Loucy (cell line): ENCODE measurements around the gene CNP.

Experiments used
- H2AFZ ChIP-seq: fragments of 200-600 bp; sonication (generic); 2 replicates; pipeline ENCODE4 v1.6.0; 2016; ENCODE audit warnings: antibody characterized with exemption, mild to moderate bottlenecking, low read length, moderate library complexity
- H3F3A ChIP-seq: fragments of 200-600 bp; 2 replicates; pipeline ENCODE4 v1.6.0; 2016; ENCODE audit warnings: antibody characterized with exemption, low read depth, mild to moderate bottlenecking
- H3K27me3 ChIP-seq: fragments of 200-600 bp; sonication (generic); 2 replicates; pipeline ENCODE4 v1.6.1; 2014; ENCODE audit warnings: low read length, mild to moderate bottlenecking; ENCODE audit not compliant: insufficient read depth, poor library complexity, severe bottlenecking
- H3K36me3 ChIP-seq: fragments of 200-600 bp; sonication (generic); 2 replicates; pipeline ENCODE4 v1.6.1; 2016; ENCODE audit warnings: low read length; ENCODE audit not compliant: insufficient read depth
- H3K4me1 ChIP-seq: fragments of 200-600 bp; sonication (generic); 2 replicates; pipeline ENCODE4 v1.5.1; 2014; ENCODE audit warnings: low read length, mild to moderate bottlenecking; ENCODE audit not compliant: insufficient read depth, poor library complexity, severe bottlenecking
- H3K4me2 ChIP-seq: fragments of 200-600 bp; sonication (generic); 2 replicates; pipeline ENCODE4 v1.6.0; 2014; ENCODE audit warnings: antibody characterized with exemption, low read length, low read depth, mild to moderate bottlenecking; ENCODE audit not compliant: poor library complexity, severe bottlenecking
- H3K4me3 ChIP-seq: fragments of 200-600 bp; sonication (generic); 2 replicates; pipeline ENCODE4 v1.5.1; 2014; ENCODE audit warnings: low read length, mild to moderate bottlenecking, mixed read lengths; ENCODE audit not compliant: poor library complexity, severe bottlenecking
- H3K79me2 ChIP-seq: fragments of 200-600 bp; sonication (generic); 2 replicates; pipeline ENCODE4 v1.6.1; 2014; ENCODE audit warnings: low read length; ENCODE audit not compliant: insufficient read depth
- H3K9ac ChIP-seq: fragments of 200-600 bp; sonication (generic); 2 replicates; pipeline ENCODE4 v1.6.0; 2014; ENCODE audit warnings: mild to moderate bottlenecking, low read depth, low read length, moderate library complexity; ENCODE audit not compliant: poor library complexity, severe bottlenecking
- H3K9me2 ChIP-seq: fragments of 200-600 bp; sonication (generic); replicated peaks from 2 replicates; pipeline ENCODE4 v1.6.1; 2016; ENCODE audit warnings: low read depth, low read length, mixed read lengths
- H3K9me3 ChIP-seq: fragments of 200-600 bp; sonication (generic); 2 replicates; pipeline ENCODE4 v1.6.1; 2014; ENCODE audit warnings: mild to moderate bottlenecking, antibody characterized with exemption, low read length, low read depth; ENCODE audit not compliant: insufficient read depth
- H4K20me1 ChIP-seq: fragments of 200-600 bp; sonication (generic); 2 replicates; pipeline ENCODE4 v1.6.0; 2014; ENCODE audit warnings: antibody characterized with exemption, low read length, mild to moderate bottlenecking; ENCODE audit not compliant: insufficient read depth, poor library complexity, severe bottlenecking
- EZH2phosphoT487 ChIP-seq: fragments of 200-600 bp; IDR thresholded peaks from 2 replicates; pipeline ENCODE4 v1.6.1; 2018; ENCODE audit warnings: antibody characterized with exemption, mild to moderate bottlenecking, moderate library complexity, borderline replicate concordance
- TF ChIP-seq, protein P1 (sequence below): fragments of 200-600 bp; sonication (generic); conservative IDR thresholded peaks from 2 replicates; pipeline ENCODE4 v1.5.1; 2014; ENCODE audit warnings: mild to moderate bottlenecking, antibody characterized with exemption, low read length

The CNP gene

DNA sequence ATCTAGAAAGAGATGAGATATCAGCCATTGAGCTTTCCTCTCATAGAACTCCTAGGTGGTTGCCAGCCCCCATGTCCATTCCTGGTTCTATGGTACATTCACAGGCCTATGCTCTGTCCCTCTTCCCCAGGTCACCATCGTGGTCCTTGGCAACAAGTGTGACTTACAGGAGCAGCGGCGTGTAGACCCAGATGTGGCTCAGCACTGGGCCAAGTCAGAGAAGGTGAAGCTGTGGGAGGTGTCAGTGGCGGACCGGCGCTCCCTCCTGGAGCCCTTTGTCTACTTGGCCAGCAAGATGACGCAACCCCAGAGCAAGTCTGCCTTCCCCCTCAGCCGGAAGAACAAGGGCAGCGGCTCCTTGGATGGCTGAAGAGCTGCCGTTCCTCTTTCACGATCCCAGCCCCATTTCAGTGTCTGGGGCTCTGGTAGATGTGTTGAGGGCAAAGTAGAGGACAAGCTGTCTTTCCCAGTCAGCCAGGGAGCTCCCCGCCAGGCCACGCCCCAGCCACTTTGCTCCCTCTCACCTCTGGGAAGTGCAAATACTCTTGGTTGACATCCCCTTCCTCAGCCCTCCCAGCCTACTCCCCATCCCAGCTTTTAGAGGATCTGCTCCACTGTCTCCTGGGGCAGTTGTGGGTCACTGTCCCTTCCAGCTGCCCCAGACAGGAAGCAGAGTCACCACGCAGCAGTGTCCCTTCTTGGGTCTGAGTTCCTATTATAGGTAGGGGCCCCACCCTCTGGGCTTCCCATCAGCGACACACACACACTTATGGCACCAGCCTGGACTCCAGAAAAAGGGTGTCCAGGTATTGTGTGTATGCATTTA is 57.1 kb downstream of the CNP start:
- Histone ChIP-seq H3F3A (no peaks in the 10 kb centered on the region), H3K9ac (no peak overlapping the region), H3K36me3 (peaks cover 6% of the 10 kb centered on the region; the same call in 1 of the 2 replicates), H2AFZ (no peak overlapping the region), H3K4me3 (no peak overlapping the region), H3K9me2 (no peaks in the 10 kb centered on the region), H3K9me3 (no peaks in the 10 kb centered on the region), H3K27me3 (no peaks in the 10 kb centered on the region), H3K79me2 (peaks cover 20% of the 10 kb centered on the region), H3K4me1 (peaks cover 22% of the 10 kb centered on the region), H3K4me2 (no peak overlapping the region), H4K20me1 (no peaks in the 10 kb centered on the region)
- TF ChIP-seq, protein P1, sequence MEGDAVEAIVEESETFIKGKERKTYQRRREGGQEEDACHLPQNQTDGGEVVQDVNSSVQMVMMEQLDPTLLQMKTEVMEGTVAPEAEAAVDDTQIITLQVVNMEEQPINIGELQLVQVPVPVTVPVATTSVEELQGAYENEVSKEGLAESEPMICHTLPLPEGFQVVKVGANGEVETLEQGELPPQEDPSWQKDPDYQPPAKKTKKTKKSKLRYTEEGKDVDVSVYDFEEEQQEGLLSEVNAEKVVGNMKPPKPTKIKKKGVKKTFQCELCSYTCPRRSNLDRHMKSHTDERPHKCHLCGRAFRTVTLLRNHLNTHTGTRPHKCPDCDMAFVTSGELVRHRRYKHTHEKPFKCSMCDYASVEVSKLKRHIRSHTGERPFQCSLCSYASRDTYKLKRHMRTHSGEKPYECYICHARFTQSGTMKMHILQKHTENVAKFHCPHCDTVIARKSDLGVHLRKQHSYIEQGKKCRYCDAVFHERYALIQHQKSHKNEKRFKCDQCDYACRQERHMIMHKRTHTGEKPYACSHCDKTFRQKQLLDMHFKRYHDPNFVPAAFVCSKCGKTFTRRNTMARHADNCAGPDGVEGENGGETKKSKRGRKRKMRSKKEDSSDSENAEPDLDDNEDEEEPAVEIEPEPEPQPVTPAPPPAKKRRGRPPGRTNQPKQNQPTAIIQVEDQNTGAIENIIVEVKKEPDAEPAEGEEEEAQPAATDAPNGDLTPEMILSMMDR, result no peak
- TF ChIP-seq EZH2phosphoT487, result no peak

DNA sequence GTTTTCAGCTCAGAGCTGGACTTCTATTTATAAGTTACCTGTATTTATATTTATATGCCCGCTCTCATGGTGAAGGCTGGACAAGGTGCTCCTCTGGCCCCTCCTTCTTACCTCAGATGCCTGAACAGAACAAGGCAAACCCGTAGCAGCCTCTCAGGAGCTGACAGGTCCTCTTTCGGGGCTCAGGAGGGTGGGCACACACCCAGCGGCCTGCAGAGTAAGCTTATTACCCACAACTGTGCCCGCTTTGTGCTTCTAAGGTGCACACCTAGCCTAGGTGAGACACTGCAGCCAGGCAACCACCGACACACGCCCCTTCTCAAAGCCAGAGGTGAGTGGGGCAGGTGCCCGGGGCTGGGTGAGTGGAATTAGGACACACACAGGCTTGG is 58.6 kb downstream of the CNP start:
- H2AFZ ChIP-seq, result no peak overlapping the region
- no peaks in the 10 kb centered on the region for H3K27me3 ChIP-seq
- peaks cover 17% of the 10 kb centered on the region for H3K79me2 ChIP-seq
- TF ChIP-seq, protein P1, result no peak
- no peak for TF ChIP-seq EZH2phosphoT487
- H3K4me2 ChIP-seq, result peak overlapping the region; percentile 16
- H3K36me3 ChIP-seq, result peaks cover 6% of the 10 kb centered on the region; the same call in 1 of the 2 replicates
- no peaks in the 10 kb centered on the region for H3F3A ChIP-seq
- no peaks in the 10 kb centered on the region for H4K20me1 ChIP-seq
- H3K9ac ChIP-seq, result no peak overlapping the region
- no peaks in the 10 kb centered on the region for H3K9me2 ChIP-seq
- no peak overlapping the region for H3K4me3 ChIP-seq
- peaks cover 18% of the 10 kb centered on the region for H3K4me1 ChIP-seq
- H3K9me3 ChIP-seq, result no peaks in the 10 kb centered on the region

DNA sequence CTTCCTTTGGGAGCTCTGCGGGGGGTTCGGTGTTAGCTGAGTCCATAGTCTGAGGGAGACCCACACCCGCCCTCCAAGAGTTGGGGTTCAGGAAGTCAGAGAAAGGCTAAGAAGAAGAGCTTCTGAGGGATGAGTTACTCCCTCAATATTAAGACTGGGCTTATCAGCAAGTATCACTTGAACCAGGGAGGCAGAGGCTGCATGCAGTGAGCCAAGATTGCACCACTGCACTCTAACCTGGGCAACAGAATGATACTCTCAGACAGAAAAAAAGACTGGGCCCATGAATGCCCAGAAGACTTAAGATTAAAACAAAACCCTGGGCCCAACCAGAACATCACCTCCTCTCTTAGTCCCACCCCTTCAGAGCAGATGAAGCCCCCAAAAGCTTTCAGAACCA is 59.3 kb downstream of the CNP start:
- H3K9ac ChIP-seq, result no peak overlapping the region
- H3K9me2 ChIP-seq, result no peaks in the 10 kb centered on the region
- H4K20me1 ChIP-seq, result no peaks in the 10 kb centered on the region
- no peaks in the 10 kb centered on the region for H3K27me3 ChIP-seq
- H3K4me1 ChIP-seq, result peaks cover 16% of the 10 kb centered on the region
- H3K36me3 ChIP-seq, result peaks cover 6% of the 10 kb centered on the region; the same call in 1 of the 2 replicates
- H3F3A ChIP-seq, result no peaks in the 10 kb centered on the region
- H3K4me2 ChIP-seq, result no peak overlapping the region
- H3K79me2 ChIP-seq, result peaks cover 10% of the 10 kb centered on the region
- no peaks in the 10 kb centered on the region for H3K9me3 ChIP-seq
- TF ChIP-seq EZH2phosphoT487, result no peak
- TF ChIP-seq, protein P1, result no peak
- no peak overlapping the region for H3K4me3 ChIP-seq
- H2AFZ ChIP-seq, result no peak overlapping the region
